ENCODE measurements around the gene KHK.

KHK gene

GRCh38 chr2:27081984-27082772 is 4.4 kb upstream of the KHK start:
- no peak for DNase-seq (ENCODE audit: low read depth in 3 of 3)

- DNase-seq (ENCODE audit: low read depth in 3 of 3), result no peak
These were observed 3.7 kb upstream of the KHK start for GRCh38 chr2:27082773-27083409.

GRCh38 chr2:27083410-27084296 is 2.9 kb upstream of the KHK start:
- no peak for DNase-seq (ENCODE audit: low read depth in 3 of 3)

- DNase-seq (ENCODE audit: low read depth in 3 of 3), result no peak
These were observed 2.1 kb upstream of the KHK start for GRCh38 chr2:27084297-27085061.

GRCh38 chr2:27085062-27085672 is 1.4 kb upstream of the KHK start:
- no peak for DNase-seq (ENCODE audit: low read depth in 3 of 3)

GRCh38 chr2:27085673-27086089 is 891 bp upstream of the KHK start:
- peak in 1 of 3 experiments; percentile 33 for DNase-seq (ENCODE audit: low read depth in 3 of 3)

GRCh38 chr2:27086090-27086723 is 365 bp upstream of the KHK start:
- DNase-seq (ENCODE audit: low read depth in 3 of 3), result peak; percentile 93 to 98 (median 97)

GRCh38 chr2:27087823-27088410 is 1.3 kb downstream of the KHK start:
- DNase-seq (ENCODE audit: low read depth in 3 of 3), result no peak

GRCh38 chr2:27088634-27089033 is 2.1 kb downstream of the KHK start:
- DNase-seq (ENCODE audit: low read depth in 3 of 3), result no peak

- DNase-seq (ENCODE audit: low read depth in 3 of 3), result no peak
These were observed 2.8 kb downstream of the KHK start for GRCh38 chr2:27089111-27089954.

GRCh38 chr2:27091746-27092695 is 5.4 kb downstream of the KHK start:
- no peak for DNase-seq (ENCODE audit: low read depth in 3 of 3)

- no peak for DNase-seq (ENCODE audit: low read depth in 3 of 3)
These were observed 6.3 kb downstream of the KHK start for GRCh38 chr2:27092696-27093429.

GRCh38 chr2:27093430-27094352 is 7.1 kb downstream of the KHK start:
- DNase-seq (ENCODE audit: low read depth in 3 of 3), result no peak

- DNase-seq (ENCODE audit: low read depth in 3 of 3), result no peak
These were observed 7.9 kb downstream of the KHK start for GRCh38 chr2:27094353-27094984.

- no peak for DNase-seq (ENCODE audit: low read depth in 3 of 3)
These were observed 8.8 kb downstream of the KHK start for GRCh38 chr2:27095427-27095744.
